Pulmonary artery endothelial cell (primary cell): ENCODE measurements around the gene PIH1D1. TPM values are rescaled to one million over a fixed set of nuclear protein-coding genes. Genes with fewer than 3 reads are reported as not detected.

Source experiments
- DNase-seq: peaks from one replicate; pipeline ENCODE4 v3.0.0-alpha.2; 2011; ENCODE audit warnings: low read depth, low spot score
- total RNA-seq: library from RNA; depleted of rRNA; stranded (reverse); fragments of >200 nt; gene quantifications from 2 replicates; pipeline ENCODE4 v1.2.3, GENCODE V29; 2014

Gene PIH1D1
- total RNA-seq, 1 donor from 2014 or later: 170 TPM

DNA sequence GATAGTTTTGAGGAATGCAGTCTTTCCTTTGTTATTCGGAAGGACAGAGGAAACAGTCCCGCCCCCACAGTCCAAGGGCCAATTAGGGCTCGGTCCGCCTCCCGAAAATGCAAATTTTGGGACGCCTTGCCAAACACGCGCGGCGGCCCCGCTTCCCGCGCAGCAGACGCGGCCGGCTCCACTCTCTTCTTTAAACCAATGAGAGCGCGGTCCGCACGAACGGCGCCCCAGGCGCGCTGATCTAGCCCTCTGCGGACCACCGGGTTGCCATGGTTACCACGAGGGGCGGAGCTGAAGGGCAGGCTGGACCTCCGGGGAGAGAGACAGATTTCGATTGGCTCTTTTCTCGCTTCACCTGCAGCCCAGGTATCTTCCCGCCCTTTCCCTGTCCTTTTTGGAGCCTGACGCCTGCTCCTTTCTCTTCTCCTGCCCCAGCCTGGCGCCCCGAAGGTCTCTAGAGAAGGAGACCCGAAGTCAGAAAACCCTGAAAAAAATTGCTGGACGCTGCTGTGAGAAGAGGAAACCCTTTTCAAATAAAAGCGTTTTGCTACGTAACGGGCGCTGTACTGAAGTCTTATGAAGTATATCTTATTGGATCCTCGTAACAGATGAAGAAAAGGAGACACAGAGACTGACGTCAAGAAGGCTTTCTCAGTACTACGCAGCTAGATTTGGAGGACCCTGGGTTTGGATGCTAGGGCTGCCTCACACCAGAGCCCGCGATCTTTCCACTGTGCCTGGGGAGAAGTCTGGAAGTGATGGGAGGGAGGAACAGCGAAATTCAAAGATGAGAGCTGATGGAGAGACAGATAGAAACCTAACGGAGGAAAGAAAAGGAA, 30.4 kb downstream of the PIH1D1 start:
- no peak for DNase-seq

DNA sequence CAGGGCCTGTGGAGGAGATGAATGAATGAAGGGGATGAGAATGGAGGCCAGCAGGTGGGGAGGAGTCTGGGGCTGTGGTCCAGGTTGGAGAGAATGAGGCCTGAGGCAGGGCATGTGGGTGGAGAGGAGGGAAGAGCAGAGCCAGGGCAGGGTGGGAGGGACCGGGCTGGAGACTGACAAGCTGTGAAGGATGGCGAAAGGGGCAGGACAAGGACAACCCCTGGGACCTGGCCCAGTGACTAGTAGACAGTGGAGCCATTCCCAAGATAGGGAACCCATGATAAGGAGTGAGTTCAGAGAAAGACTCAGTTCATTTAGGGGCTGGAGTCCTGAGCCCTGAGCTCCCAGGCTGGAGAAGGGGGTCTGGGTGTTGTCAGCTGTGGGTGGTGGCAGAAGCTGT, 31.4 kb downstream of the PIH1D1 start:
- DNase-seq: no peak

DNA sequence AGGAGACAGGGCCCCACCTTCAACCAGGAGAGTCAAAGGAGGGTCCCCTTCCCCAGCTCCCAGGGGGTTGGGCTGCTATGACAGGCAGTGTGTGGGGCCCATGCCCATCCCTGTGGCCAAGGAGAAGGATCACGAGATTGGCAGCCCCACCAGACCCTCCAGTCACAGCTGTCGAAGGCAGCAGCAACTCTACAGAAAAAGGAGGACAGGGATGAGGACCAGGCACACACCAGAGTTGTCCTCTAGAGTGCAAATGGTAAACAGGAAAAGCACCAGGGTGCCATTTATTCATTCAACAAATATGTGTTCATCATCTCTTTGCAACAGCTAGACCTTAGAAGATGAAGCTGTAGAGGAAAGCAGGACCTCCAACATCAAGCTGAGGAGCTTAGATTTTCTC, 32.4 kb downstream of the PIH1D1 start:
- DNase-seq: no peak

DNA sequence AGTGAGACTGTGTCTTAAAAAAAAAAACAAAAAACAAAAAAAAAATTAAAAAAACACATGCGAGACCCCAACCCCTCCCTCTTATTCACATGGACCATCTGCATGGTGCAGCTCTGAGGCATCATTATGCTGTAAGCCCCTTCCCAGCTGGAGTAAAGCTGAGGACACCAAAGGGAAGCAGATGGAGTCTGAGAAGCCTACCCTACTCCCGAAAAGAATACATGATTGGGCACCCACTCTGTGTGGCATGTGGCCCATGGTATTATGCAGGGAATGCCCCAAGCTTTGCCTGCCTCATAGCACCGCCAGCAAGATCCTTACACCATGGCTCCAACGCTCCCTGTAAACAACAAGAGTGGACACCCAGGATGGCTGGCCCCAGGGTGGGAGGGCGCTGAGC, 33.1 kb downstream of the PIH1D1 start:
- DNase-seq: no peak

DNA sequence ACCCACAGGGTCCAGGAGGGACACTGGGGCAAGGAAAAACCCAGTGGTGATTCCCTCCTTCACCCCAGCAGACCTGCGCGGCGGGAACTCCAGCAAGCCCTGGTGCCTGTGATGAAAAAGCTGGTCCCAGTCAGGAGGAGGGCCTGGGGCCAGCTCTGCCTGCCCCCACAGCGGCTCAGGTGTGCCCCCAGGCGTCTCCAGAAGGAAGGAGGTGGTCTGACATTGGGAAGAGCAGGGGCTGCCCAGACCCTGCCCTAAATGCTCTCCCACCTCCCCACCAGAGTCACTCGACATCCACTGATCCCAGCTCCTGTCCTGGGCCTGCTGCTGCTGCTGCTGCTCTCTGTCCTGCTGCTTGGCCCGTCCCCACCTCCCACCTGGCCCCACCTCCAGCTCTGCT, 34.5 kb downstream of the PIH1D1 start:
- no peak for DNase-seq

DNA sequence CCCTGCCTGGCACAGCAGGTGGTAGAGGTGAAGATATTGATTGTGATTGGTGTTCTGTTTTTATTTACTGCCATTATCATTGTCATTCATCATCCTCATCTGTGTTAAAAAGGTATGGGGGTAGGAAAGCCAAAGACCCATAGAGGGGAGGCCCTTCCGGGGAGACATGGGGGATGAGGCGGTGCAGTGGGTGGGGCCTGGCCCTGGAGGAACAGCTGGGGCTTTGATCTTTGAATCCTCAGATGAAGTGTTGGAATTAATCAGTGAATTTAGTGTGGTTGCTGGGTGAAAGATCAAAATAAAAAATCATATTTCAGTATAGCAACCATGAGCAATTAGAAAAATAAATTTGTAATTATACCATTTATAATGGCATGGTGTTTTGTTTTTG, 35.8 kb downstream of the PIH1D1 start:
- DNase-seq: no peak

DNA sequence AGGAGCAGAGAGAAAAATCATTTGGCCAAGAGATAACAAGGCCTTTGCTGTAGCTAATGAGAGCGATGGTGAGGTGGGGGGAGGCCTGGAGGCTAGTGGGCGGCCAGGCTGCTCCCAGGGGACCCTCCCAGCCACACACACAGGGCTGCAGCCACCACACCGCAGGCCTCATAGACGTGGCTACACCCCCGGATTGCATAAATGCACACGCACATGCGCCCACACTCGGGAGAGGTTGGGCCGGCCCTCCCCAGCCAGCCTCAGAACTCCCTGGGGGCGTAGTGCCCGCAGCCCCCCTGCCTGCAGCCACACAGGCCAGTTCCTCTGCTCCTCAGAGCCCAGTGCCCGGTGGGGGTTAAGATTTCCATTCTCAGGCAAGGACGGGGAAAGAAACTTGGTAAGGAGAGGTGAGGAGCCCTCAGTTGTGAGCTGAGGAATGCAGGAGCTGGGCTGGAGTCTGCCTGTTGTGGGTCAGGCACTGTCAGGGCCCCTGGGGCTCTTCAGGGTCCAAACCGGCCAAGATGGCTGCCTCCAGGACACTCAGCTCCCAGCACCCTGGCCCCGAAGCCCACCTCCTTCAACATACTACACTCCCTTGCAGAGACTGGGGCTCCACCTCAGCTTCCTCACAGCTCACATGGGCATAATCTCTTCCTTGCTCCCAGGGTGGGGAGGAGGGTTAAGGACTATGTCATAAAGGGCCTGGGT, 36.4 kb downstream of the PIH1D1 start:
- DNase-seq: no peak

DNA sequence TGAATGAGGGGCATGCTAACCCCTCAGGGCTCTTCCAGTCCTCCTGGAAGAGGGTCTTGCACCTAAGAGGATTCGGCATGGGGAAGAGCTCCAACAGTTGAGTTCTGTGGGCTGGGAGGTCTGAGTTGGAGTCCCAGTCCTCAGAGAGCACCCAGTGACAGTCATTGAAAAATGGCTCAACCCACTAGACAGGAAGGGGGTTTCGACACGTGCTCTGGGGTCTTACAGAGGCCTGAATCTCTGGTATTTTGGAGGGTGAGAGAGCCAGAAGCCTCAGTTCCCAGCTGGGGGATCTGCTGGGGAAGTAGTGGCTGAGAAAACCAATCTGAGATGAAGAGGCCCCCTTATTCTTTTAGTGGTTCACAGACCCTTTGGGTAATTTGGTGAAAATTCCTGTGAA, 37.4 kb downstream of the PIH1D1 start:
- DNase-seq: no peak

DNA sequence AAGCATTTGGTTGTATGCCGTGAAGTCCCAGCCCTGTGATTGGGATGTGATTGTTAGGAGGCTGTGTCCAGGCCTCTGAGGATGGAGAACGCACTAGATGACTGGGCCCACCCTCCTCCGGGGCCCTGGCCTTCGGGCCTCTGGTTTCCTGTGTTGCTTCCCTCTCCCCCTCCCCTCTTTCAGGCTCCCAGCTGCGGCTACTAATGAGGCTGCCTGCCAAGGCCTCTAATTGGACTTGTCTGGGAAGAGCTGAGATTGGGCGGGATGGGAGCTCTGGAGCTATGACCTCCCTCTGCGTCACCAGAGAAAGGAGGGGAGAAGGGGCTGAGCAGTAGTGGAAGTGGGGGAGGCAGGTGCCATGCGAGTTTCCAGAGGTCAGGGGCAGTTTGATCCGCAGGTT, 38.3 kb downstream of the PIH1D1 start:
- DNase-seq: no peak

DNA sequence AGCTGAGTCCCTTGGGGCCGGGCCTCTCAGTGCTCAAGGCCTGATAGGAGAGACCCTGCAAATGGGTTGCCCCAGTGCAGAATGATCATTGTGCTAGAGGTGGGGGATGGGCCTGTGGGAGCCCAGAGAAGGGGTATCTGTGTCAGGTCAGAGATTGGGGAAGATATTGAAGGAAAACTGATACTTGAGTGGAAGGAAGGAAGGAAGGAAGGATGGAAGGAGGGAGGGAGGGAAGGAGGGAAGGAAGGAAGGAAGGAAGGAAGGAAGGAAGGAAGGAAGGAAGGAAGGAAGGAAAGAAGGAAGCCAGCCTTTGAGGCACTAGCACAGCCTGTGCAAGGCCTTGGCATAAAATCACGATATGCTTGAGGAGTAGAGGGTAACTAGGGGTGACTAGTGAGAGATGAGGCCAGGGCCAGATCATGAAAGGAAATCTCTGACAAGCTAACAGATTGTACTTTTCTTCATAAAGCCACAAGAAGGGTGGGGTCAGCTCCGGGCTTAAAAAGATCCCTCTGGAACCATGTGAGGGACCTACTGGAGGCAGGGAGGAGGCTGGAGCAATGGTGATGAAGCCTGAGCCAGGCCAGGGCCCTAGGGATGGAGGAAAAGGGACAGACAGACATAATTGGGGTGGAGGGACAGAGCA, 39.8 kb downstream of the PIH1D1 start:
- no peak for DNase-seq

DNA sequence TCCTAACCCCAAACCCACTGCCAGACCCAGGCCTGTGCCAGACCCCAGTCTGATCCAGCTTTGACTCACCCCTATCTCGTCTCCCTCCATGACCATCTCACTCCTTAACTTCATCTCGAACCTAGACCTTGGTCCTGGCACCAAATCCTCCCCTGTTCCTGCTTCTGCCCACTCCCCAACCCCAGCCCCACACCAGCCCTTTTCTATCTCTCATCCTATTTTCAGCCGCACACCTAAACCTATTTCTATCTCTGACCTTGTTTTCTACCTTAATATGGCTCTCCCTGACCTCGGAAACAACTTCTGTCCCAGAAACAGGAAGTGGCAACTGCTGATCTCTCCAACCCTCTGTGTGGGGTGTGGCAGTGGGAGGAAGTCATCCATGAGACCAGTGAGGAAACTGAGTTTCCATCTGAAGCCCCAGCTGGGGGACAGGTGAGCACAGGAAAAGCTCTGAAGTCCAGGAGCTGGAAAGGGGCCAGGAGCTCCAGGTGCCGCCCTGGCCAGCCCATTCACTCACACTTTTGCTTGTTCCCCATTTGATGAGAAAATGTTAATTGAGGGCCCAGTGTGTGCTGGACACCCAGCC, 42.1 kb downstream of the PIH1D1 start:
- no peak for DNase-seq

DNA sequence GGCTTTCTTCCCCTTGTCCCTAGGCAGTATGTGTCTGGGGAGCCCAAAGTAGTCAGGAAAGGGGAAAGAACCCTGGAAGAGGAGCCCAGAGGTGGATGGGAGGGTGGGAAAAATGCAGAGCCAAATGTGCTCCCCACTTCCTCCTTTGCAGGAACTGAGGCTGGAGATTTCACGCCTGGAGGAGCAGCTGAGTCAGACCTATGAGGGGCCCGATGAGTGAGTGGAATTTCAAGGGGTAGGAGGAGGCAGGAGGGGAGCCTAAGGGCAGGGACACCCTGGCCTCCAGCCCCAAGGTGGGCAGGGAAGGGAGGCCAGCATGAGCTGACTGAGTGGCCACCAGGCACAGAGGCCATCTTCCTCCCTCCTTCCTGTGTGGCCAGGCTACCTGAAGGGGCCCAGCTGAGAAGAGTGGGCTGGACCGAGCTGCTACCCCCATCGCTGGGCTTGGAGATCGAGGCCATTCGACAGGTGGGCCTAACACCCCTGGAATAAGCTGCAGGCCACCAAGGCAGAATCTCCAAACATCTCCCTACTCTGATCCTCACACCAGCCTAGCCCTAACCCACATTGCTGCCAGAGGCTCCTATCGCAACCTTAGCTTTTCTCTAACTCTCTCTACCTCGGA, 42.7 kb downstream of the PIH1D1 start:
- no peak for DNase-seq

DNA sequence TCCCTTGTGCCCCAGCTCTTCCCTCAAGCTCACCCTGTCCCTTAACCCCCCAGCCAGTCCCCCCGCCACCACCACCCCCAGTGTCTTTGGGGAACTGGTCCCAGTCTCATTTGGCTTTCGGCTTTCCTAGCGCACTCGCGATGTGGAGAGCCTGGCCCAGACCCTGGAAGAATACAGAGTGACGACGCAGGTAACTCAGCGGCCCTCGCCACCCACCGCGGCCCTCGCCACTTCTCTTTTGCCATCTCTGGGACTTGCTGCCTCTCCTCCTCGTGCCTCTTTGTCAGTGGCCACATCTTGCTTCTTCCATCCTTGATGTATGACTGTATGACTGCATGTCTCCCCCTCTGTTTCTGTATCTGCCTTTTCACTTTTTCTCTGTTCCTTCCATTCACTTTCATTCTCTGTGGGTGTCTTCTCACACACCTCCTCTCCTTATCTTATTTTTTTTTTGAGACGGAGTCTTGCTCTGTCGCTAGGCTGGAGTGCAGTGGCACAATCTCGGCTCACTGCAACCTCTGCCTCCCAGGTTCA, 44.1 kb downstream of the PIH1D1 start:
- DNase-seq: no peak

DNA sequence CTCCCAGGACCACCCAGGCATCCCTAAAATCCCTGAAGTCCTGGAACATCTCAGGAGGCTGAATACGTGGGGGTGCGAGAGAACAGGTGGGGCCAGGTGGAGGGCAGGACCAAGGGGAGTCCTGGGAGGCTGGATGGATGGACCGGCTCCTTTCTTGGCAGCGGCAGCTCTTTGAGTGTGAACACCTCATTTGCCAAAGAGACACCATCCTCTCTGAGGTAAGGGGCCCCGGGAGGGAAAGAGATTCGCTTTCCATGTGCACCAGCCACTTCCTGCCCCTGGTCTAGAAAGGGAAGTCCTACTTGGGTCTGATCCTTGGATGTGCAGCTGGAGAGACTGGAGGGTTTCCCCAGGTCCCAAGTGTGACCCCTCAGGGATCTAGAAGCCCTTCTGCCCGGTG, 44.5 kb downstream of the PIH1D1 start:
- no peak for DNase-seq

DNA sequence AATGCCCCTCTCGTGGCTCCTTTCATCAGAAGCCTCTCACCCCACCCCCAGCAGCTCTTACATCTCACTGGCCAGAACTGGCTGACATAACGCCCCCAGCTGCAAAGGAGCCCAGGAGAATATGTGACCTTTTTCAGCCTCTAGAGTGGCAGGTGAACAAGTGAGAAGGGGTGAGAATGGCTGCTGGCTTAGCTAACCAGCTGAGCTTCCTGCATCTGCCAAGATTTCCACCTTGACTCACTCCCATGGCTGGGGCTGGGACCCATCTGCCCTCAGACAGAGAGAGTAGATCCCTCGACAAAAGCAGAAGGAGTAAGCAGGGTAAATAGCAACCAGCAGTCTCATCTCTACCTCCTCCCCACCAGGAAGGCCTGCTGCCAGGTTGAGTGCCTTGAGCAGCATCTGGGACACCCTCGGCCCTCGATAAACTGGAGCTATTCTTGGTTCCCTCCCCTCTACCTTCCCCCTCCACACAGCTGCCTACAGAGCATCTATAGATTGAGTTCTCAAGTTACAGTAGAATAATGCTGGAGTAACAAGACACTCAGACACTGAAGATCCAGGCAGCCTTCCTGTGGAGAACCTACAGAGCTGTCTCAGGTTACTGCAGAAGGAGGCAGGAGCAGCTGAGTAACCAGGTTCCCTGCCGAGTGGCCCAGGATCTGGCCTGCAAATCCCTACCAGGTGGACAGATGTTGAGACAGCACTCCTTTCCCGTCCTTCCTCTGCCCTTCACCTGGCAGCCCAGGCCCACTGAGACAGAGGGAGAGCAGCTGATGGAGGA, 48.0 kb downstream of the PIH1D1 start:
- no peak for DNase-seq

DNA sequence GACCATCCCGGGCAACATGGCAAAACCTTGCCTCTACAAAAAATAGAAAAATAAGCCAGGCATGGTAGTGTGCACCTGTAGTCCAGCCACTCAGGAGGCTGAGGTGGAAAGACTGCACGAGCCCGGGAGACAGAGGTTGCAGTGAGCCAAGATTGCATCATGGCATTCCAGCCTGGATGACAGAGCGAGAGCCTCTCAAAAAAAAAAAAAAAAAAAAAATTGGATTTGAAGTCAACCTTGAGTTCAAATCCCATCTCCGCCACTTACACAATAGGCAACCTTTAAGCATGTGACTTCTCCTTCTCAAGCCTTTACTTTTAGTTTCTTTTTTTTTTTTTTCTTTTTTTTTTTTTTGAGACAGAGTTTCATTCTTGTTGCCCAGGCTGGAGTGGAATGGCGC, 51.6 kb downstream of the PIH1D1 start:
- DNase-seq: no peak

DNA sequence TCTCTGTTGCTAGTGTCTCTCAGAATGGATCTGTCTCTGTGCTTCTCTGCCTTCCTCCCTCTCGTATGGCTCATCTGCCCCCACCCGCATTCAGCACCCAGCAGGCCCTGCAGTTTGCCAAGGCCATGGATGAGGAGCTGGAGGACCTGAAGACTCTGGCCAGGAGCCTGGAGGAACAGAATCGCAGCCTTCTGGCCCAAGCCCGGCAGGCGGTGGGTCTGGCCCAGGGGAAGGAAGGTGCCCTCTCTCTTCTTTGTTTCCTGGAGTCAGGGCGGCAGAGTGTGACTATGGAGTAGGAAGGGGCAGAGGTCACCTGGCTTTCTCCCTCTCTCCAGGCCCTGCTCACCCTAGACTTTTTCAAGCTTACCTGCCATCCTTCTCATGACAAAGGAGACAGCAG, 52.7 kb downstream of the PIH1D1 start:
- DNase-seq: no peak

DNA sequence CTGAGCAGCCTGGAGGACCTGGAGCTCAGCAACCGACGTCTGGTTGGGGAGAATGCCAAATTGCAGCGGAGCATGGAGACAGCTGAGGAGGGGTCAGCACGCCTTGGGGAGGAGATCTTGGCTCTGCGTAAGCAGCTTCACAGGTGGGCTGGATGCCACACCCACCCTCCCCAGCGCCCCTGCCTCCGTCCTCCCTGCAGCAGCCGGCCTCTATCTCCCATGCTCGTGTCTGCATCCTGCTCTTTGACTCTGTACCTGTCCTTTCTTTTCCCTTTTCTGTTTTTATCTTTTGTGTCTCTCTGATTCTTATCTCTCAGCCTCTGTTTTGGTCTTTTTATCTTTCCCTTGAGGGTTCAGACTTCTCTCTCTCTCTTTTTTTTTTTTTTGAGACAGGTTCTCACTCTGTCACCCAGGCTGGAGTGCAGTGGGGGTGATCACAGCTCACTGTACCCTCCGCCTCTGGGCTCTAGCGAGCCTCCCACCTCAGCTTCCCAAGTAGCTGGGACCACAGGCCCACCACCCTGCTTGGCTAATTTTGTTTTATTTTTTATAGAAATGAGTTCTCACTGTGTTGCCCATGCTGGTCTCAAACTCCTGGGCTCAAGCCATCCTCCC, 53.5 kb downstream of the PIH1D1 start:
- no peak for DNase-seq

DNA sequence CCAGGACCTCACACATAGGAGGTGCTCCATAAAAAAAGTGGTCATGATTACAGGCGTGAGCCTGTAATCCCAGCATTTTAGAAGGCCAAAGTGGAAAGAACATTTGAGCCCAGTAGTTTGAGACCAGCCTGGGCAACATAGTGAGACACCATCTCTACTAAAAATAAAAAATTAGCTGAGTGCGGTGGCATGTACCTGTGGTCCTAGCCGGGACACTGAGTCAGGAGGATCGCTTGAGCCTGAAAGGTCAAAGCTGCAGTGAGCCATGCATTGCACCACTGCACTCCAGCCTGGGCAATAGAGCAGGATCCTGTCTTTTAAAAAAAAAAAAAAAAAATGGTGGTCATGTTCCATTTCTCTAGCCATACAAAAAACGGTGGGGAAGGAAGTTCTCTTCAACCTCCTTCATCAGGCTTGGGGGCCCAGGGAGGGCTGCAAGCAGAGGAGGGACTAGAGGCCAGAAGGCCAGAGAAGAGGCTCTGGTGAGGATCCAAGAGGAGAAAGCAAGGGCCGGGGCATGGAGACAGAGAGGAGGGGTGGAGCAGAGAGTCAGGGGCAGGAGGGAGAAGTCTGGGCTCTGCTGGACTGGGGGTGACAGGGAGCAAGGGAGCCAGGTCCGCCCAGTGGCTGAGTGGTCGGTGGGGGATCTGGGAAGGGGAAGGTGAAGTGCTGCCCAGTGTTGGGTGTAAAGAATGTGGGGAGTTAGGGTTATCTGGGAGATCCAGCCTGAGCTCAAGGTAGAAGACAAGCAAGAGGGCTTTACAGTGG, 54.7 kb downstream of the PIH1D1 start:
- DNase-seq: no peak
